ENCODE results near the gene IGF2BP3. TPM values are rescaled to one million over a fixed set of nuclear protein-coding genes. Genes with fewer than 3 reads are reported as not detected.
"Not testable (repeated sequence)": the region's sequence is repeated elsewhere in the genome, so short reads cannot be mapped to it uniquely, and the experiment has no call there.

Gene IGF2BP3
- polyA plus RNA-seq, result 61.6 TPM
- long read RNA-seq, donor 1, full-length matches to known transcripts, result 1 of 1 reads
- long read RNA-seq, donor 1, partial matches to known transcripts, result 0 of 1 reads
- long read RNA-seq, donor 1, other reads (novel, unspliced or antisense), result 0 of 1 reads
- long read RNA-seq, donor 2, full-length matches to known transcripts, result 13 of 13 reads
- long read RNA-seq, donor 2, partial matches to known transcripts, result 0 of 13 reads
- long read RNA-seq, donor 2, other reads (novel, unspliced or antisense), result 0 of 13 reads
- long read RNA-seq, donor 3, full-length matches to known transcripts, result 8 of 8 reads
- long read RNA-seq, donor 3, partial matches to known transcripts, result 0 of 8 reads
- long read RNA-seq, donor 3, other reads (novel, unspliced or antisense), result 0 of 8 reads
- long read RNA-seq, donor 4, result 0 reads
- long read RNA-seq, donor 5, result 0 reads
- long read RNA-seq, donor 6, full-length matches to known transcripts, result 7 of 17 reads
- long read RNA-seq, donor 6, partial matches to known transcripts, result 10 of 17 reads
- long read RNA-seq, donor 6, other reads (novel, unspliced or antisense), result 0 of 17 reads
- long read RNA-seq, donor 7, full-length matches to known transcripts, result 3 of 3 reads
- long read RNA-seq, donor 7, partial matches to known transcripts, result 0 of 3 reads
- long read RNA-seq, donor 7, other reads (novel, unspliced or antisense), result 0 of 3 reads
- long read RNA-seq, donor 8, full-length matches to known transcripts, result 8 of 13 reads
- long read RNA-seq, donor 8, partial matches to known transcripts, result 5 of 13 reads
- long read RNA-seq, donor 8, other reads (novel, unspliced or antisense), result 0 of 13 reads
- long read RNA-seq, donor 9, full-length matches to known transcripts, result 3 of 3 reads
- long read RNA-seq, donor 9, partial matches to known transcripts, result 0 of 3 reads
- long read RNA-seq, donor 9, other reads (novel, unspliced or antisense), result 0 of 3 reads
- long read RNA-seq, donor 10, full-length matches to known transcripts, result 3 of 3 reads
- long read RNA-seq, donor 10, partial matches to known transcripts, result 0 of 3 reads
- long read RNA-seq, donor 10, other reads (novel, unspliced or antisense), result 0 of 3 reads
- long read RNA-seq, donor 11, full-length matches to known transcripts, result 1 of 1 reads
- long read RNA-seq, donor 11, partial matches to known transcripts, result 0 of 1 reads
- long read RNA-seq, donor 11, other reads (novel, unspliced or antisense), result 0 of 1 reads

GRCh38 chr7:23470330-23471105, at the start of gene IGF2BP3:
TSS of gene IGF2BP3 (minus strand) at chr7:23470491. CDS start at chr7:23470110, 381 bp downstream.
- peak; percentile 91 to 97 for DNase-seq
- peaks cover 19% of the 10 kb centered on the region for H3K4me1 ChIP-seq (ENCODE audit: control insufficient read depth, insufficient read depth, low read length)
- peak within 1 kb of the TSS; percentile 99 for H3K27ac ChIP-seq (ENCODE audit: low read length)
- no peaks in the 10 kb centered on the region for H3K9me3 ChIP-seq (ENCODE audit: control insufficient read depth, low read depth, low read length)
- no peaks in the 10 kb centered on the region for H3K27me3 ChIP-seq (ENCODE audit: control insufficient read depth, insufficient read depth, low read length)
- no peaks in the 10 kb centered on the region for H3K36me3 ChIP-seq (ENCODE audit: control insufficient read depth, insufficient read depth, low read length)
- H3K4me3 ChIP-seq (ENCODE audit: low read length), result peak within 1 kb of the TSS; percentile 73
- 0% methylated on average over 6 of the region's 34 CpGs for WGBS (ENCODE audit: insufficient coverage, low lambda C conversion rate)

DNA sequence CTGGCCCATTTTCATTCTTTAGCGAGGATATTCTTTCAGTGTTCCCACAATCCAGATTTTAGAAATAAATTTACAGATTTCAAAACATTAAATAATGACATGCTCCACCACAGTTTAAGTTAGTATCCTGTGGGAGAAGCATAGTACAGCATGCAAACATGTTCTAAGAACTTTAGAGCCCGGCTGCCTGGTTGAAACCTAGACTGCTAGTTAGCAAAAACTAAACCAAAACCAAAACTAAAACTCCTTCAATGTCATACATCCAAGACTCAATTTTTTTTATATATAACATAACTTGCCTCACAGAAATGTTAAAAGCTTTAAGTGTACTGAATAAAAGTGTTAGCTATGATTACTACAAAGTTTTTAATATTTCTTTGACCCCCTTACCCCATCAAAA, 44.5 kb upstream of the IGF2BP3 start:
- no peak for DNase-seq
- Histone ChIP-seq H3K9me3 (ENCODE audit: control insufficient read depth, low read depth, low read length) (no peaks in the 10 kb centered on the region), H3K36me3 (ENCODE audit: control insufficient read depth, insufficient read depth, low read length) (peaks cover 76% of the 10 kb centered on the region), H3K4me3 (ENCODE audit: low read length) (no peak overlapping the region), H3K27ac (ENCODE audit: low read length) (no peak overlapping the region), H3K4me1 (ENCODE audit: control insufficient read depth, insufficient read depth, low read length) (no peaks in the 10 kb centered on the region), H3K27me3 (ENCODE audit: control insufficient read depth, insufficient read depth, low read length) (no peaks in the 10 kb centered on the region)
- no CpG with 5 or more reads among the region's 2 CpGs for WGBS (ENCODE audit: insufficient coverage, low lambda C conversion rate)

DNA sequence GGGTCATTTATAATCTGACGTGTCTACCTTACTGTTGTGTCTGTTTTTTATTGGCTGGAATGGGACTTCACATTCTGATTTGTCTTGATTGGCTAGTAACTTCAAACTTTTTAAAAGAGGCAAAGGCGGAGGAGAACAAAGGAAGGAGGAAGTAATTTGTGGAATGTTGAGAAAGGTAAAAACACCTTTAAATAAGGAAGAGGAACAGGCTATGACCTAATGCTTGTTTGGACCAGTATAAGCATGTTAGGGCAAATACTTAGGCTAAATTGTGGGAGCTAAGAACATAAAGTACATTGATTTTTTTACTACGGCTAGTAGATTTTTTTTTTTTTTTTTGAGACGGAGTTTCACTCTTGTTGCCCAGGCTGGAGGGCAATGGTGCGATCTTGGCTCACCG, 43.5 kb upstream of the IGF2BP3 start:
- H3K36me3 ChIP-seq (ENCODE audit: control insufficient read depth, insufficient read depth, low read length), result peaks cover 77% of the 10 kb centered on the region
- not testable (repeated sequence) for H3K9me3 ChIP-seq (ENCODE audit: control insufficient read depth, low read depth, low read length); H3K27ac ChIP-seq (ENCODE audit: low read length); DNase-seq; H3K4me3 ChIP-seq (ENCODE audit: low read length); H3K4me1 ChIP-seq (ENCODE audit: control insufficient read depth, insufficient read depth, low read length); H3K27me3 ChIP-seq (ENCODE audit: control insufficient read depth, insufficient read depth, low read length)
- WGBS (ENCODE audit: insufficient coverage, low lambda C conversion rate), result no CpG with 5 or more reads among the region's 6 CpGs

DNA sequence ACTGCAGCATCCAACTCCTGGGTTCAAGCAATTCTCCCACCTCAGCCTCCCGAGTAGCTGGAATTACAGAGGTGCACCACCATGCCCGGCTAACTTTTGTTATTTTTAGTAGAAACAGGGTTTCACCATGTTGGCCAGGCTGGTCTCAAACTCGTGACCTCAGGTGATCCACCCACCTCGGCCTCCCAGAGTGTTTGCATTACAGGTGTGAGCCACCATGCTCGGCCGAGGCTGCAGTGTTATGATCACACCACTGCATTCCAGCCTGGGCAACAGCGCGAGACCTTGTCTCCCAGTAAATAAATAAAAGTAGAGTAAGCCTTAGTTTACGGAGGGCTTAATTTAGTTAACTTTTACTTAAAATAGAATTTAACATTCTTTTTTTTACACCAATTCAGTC, 23.7 kb upstream of the IGF2BP3 start:
- no peak for DNase-seq
- H3K27me3 ChIP-seq (ENCODE audit: control insufficient read depth, insufficient read depth, low read length), result no peaks in the 10 kb centered on the region
- no peaks in the 10 kb centered on the region for H3K36me3 ChIP-seq (ENCODE audit: control insufficient read depth, insufficient read depth, low read length)
- H3K27ac ChIP-seq (ENCODE audit: low read length), result no peak overlapping the region
- H3K4me1 ChIP-seq (ENCODE audit: control insufficient read depth, insufficient read depth, low read length), result peaks cover 4% of the 10 kb centered on the region
- no peak overlapping the region for H3K4me3 ChIP-seq (ENCODE audit: low read length)
- no peaks in the 10 kb centered on the region for H3K9me3 ChIP-seq (ENCODE audit: control insufficient read depth, low read depth, low read length)
- WGBS (ENCODE audit: insufficient coverage, low lambda C conversion rate), result no CpG with 5 or more reads among the region's 9 CpGs

DNA sequence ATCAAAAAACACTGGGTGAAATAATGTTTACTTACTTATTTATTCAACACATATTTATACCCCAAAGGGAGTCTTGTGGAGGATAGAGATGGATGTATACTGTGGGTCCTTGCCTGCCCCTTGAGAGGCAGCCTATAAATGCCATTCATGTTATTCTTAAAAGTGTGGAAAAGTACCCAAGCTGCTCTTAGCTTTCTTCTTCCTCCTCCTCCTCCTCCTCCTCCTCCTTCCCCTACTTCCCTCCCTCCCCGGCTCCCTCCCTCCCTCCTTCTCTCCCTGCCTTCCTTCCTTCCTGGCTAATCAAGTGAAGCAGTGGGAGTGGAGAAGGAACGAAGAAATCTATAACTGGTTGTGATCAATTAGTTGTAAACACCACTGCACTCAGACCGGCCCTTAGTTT, 21.2 kb upstream of the IGF2BP3 start:
- Histone ChIP-seq H3K27me3 (ENCODE audit: control insufficient read depth, insufficient read depth, low read length) (no peaks in the 10 kb centered on the region), H3K4me3 (ENCODE audit: low read length) (peak overlapping the region; percentile 72), H3K4me1 (ENCODE audit: control insufficient read depth, insufficient read depth, low read length) (no peaks in the 10 kb centered on the region), H3K9me3 (ENCODE audit: control insufficient read depth, low read depth, low read length) (no peaks in the 10 kb centered on the region), H3K36me3 (ENCODE audit: control insufficient read depth, insufficient read depth, low read length) (no peaks in the 10 kb centered on the region), H3K27ac (ENCODE audit: low read length) (no peak overlapping the region)
- DNase-seq, result no peak
- 40% methylated on average over 1 of the region's 3 CpGs for WGBS (ENCODE audit: insufficient coverage, low lambda C conversion rate)

DNA sequence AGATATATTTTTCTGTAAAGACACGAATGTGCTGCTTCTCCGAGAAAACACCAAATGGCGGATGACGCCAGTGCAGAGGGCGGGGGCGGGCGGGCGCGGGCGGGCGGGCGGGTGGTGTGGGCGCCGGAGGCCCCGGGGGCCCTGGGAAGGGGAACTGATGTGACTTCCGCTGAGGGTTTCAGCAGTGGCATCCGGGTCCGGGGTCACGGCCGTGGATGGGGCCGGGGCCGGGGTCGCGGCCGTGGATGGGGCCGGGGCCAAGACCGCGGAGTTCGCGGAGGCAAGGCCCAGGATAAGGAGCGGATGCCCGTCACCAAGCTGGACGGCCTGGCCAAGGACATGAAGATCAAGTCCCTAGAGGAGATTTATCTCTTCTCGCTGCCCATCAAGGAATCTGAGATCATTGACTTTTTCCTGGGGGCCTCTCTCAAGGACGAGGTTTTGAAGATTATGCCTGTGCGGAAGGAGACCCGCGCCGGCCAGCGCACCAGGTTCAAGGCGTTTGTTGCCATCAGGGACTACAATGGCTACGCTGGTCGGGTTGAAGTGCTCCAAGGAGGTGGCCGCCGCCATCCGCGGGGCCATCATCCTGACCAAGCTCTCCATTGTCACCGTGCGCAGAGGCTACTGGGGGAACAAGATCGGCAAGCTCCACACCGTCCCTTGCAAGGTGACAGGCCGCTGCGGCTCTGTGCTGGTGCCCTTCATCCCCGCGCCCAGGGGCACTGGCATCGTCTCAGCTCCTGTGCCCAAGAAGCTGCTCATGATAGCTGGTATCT, 20.3 kb upstream of the IGF2BP3 start:
- Histone ChIP-seq H3K27ac (ENCODE audit: low read length) (peak overlapping the region; percentile 80), H3K9me3 (ENCODE audit: control insufficient read depth, low read depth, low read length) (no peaks in the 10 kb centered on the region), H3K4me3 (ENCODE audit: low read length) (peak overlapping the region; percentile 72), H3K36me3 (ENCODE audit: control insufficient read depth, insufficient read depth, low read length) (no peaks in the 10 kb centered on the region), H3K27me3 (ENCODE audit: control insufficient read depth, insufficient read depth, low read length) (no peaks in the 10 kb centered on the region), H3K4me1 (ENCODE audit: control insufficient read depth, insufficient read depth, low read length) (no peaks in the 10 kb centered on the region)
- WGBS (ENCODE audit: insufficient coverage, low lambda C conversion rate), result no CpG with 5 or more reads among the region's 56 CpGs
- DNase-seq, result peak; percentile 48 to 75

DNA sequence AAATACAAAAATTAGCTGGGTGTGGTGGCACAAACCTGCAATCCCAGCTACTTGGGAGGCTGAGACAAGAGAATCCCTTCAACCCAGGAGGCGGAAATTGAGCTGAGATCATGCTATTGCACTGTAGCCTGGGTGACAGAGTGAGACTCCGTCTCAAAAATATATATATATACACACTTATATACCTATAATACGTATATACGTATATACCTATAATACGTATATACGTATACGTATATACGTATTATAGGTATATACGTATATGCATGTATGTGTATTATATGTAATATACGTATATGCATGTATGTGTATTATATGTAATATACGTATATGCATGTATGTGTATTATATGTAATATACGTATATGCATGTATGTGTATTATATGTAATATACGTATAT, 18.4 kb upstream of the IGF2BP3 start:
- H3K9me3 ChIP-seq (ENCODE audit: control insufficient read depth, low read depth, low read length); DNase-seq; H3K27ac ChIP-seq (ENCODE audit: low read length); H3K4me1 ChIP-seq (ENCODE audit: control insufficient read depth, insufficient read depth, low read length); H3K27me3 ChIP-seq (ENCODE audit: control insufficient read depth, insufficient read depth, low read length); H3K36me3 ChIP-seq (ENCODE audit: control insufficient read depth, insufficient read depth, low read length); H3K4me3 ChIP-seq (ENCODE audit: low read length): not testable (repeated sequence)
- no CpG with 5 or more reads among the region's 13 CpGs for WGBS (ENCODE audit: insufficient coverage, low lambda C conversion rate)

DNA sequence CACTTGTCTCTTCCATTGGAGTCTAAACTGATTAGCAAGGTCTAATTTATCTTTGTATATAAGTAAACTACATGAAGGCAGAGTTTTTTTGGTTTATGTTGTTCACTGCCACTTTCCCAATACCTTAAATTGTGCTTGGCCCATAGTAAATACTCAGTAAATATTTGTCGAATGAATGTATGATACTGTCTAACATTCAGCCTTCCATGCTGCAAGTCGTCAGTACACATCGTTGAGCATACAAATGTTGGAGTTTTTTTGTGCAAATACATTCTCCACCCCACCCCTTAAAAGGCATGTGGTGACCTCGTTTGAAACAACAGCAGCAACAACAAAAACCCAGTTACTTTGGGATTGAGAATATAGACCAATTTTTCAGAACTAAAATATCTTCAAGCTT, 17.4 kb upstream of the IGF2BP3 start:
- Histone ChIP-seq H3K27ac (ENCODE audit: low read length) (no peak overlapping the region), H3K4me1 (ENCODE audit: control insufficient read depth, insufficient read depth, low read length) (no peaks in the 10 kb centered on the region), H3K36me3 (ENCODE audit: control insufficient read depth, insufficient read depth, low read length) (no peaks in the 10 kb centered on the region), H3K27me3 (ENCODE audit: control insufficient read depth, insufficient read depth, low read length) (no peaks in the 10 kb centered on the region), H3K4me3 (ENCODE audit: low read length) (no peak overlapping the region), H3K9me3 (ENCODE audit: control insufficient read depth, low read depth, low read length) (no peaks in the 10 kb centered on the region)
- WGBS (ENCODE audit: insufficient coverage, low lambda C conversion rate), result no CpG with 5 or more reads among the region's 4 CpGs
- no peak for DNase-seq

GRCh38 chr7:23486002-23486773, 15.9 kb upstream of the IGF2BP3 start:
- Histone ChIP-seq H3K9me3 (ENCODE audit: control insufficient read depth, low read depth, low read length) (no peaks in the 10 kb centered on the region), H3K36me3 (ENCODE audit: control insufficient read depth, insufficient read depth, low read length) (no peaks in the 10 kb centered on the region), H3K4me3 (ENCODE audit: low read length) (no peak overlapping the region), H3K27ac (ENCODE audit: low read length) (no peak overlapping the region), H3K27me3 (ENCODE audit: control insufficient read depth, insufficient read depth, low read length) (no peaks in the 10 kb centered on the region), H3K4me1 (ENCODE audit: control insufficient read depth, insufficient read depth, low read length) (no peaks in the 10 kb centered on the region)
- DNase-seq, result no peak
- WGBS (ENCODE audit: insufficient coverage, low lambda C conversion rate), result 61% methylated on average over 2 of the region's 13 CpGs
